HG03575 (cell line): ENCODE measurements around the gene HMCN1.
A peak's percentile ranks its signal among the peaks of the same experiment; 100 is the strongest.
"Not testable (repeated sequence)": the region's sequence is repeated elsewhere in the genome, so short reads cannot be mapped to it uniquely, and the experiment has no call there.

ENCODE experiments used
- ATAC-seq: cut with Tn5 transposase; IDR thresholded peaks from one replicate; pipeline ENCODE4 v1.9.1; 2021; ENCODE audit not compliant: unreplicated experiment, insufficient number of reproducible peaks, low FRiP score; ENCODE audit errors: extremely low read depth

HMCN1 gene

DNA sequence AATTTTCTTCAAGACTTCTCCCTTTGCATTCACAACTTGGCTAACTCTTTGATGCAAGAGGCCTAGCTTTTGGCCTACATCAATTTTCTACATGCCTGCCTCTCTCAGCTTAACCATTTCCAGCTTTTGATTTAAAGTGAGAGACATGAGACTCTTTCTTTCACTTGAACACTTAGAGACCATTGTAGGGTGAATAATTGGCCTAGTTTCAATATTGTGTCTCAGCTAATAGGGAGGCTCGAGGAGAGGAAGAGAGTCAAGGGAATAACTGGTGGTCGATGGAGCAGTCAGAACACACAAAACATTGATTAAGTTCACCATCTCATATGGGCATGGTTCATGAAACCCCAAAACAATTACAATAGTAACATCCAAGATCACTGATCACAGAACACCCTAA, 415.4 kb downstream of the HMCN1 start:
- ATAC-seq = no peak

- no peak for ATAC-seq
These were observed 418.0 kb downstream of the HMCN1 start for GRCh38 chr1:186152227-186152619.

- no peak for ATAC-seq
These were observed 418.5 kb downstream of the HMCN1 start for GRCh38 chr1:186152620-186153239.

DNA sequence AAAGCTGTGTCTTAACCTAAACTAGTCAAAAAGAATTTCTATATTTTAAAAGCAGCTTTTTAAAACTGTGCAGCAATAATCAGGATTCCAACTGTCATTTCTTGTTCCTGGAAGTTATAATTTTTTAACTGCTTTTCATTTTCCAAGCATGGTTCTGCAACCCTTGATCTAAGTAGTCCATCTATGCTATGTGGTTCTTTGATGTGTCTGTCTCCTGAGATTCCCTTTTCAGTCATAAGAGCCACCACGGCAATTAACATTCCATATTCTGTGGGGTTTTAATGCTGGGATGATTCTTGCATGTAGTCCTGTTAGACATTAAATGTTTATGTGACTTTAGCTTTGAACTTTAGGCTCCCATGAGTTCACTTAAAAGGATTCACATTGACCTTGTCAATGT, 420.5 kb downstream of the HMCN1 start:
- ATAC-seq = no peak

- ATAC-seq = no peak
These were observed 421.4 kb downstream of the HMCN1 start for GRCh38 chr1:186155594-186155993.

GRCh38 chr1:186162895-186163294, 428.7 kb downstream of the HMCN1 start:
- ATAC-seq = not testable (repeated sequence)

- no peak for ATAC-seq
These were observed 430.6 kb downstream of the HMCN1 start for GRCh38 chr1:186164773-186165172.

DNA sequence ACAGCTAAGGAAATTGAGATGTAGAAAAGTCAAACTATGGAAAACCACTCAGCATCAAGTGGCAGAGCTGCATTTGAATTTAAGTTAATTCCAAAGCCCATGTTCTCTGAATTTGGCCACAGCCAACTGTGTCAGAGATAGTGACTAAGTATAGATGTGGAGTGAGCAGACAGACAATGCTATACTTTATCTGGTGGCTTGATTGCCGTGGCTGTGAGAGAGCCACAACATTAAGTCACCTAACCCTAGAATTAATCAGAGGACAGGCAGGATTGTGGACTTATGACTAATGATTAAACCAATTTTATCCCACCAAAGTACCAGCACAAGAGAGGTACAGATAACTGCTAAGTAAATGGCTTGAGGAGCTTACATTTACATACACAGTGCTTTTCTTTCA, 431.1 kb downstream of the HMCN1 start:
- ATAC-seq = no peak

- no peak for ATAC-seq
These were observed 433.0 kb downstream of the HMCN1 start for GRCh38 chr1:186167096-186167668.

DNA sequence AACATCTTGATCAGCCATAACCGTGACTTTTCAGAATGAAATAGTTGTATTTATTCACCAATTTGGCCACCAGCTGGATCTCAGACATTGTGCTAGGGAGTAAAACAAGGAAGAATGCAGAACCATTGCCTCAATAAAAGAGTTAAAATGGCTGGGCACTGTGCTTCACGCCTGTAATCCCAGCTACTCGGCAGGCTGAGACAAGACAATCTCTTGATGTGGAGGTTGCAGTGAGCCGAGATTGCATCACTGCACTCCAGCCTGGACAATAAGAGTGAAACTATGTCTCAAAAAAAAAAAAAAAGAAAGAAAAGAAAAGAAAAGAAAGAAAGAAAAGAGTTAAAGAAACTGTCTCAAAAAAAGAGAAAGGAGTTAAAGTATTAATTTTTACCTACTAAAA, 441.4 kb downstream of the HMCN1 start:
- ATAC-seq = no peak

DNA sequence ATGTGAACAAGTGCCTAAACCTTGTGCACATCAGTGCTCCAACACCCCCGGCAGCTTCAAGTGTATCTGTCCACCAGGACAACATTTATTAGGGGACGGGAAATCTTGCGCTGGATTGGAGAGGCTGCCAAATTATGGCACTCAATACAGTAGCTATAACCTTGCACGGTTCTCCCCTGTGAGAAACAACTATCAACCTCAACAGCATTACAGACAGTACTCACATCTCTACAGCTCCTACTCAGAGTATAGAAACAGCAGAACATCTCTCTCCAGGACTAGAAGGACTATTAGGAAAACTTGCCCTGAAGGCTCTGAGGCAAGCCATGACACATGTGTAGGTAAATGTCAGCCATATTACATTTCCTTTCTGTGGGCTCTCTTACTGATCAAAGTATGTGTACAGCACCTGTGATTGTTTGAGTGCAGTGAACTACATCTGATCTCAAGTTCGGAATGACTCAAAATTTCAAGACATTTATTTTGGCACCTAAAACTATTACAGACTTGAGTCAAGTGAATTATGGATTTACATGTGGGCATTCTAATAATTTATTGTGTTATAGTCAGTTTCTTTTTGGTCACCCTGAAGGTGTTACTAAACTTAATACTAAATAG, 444.3 kb downstream of the HMCN1 start:
- ATAC-seq = peak; percentile 61

GRCh38 chr1:186179231-186179630, 445.0 kb downstream of the HMCN1 start:
- no peak for ATAC-seq

- peak; percentile 36 for ATAC-seq
These were observed 449.0 kb downstream of the HMCN1 start for GRCh38 chr1:186183219-186183618.

DNA sequence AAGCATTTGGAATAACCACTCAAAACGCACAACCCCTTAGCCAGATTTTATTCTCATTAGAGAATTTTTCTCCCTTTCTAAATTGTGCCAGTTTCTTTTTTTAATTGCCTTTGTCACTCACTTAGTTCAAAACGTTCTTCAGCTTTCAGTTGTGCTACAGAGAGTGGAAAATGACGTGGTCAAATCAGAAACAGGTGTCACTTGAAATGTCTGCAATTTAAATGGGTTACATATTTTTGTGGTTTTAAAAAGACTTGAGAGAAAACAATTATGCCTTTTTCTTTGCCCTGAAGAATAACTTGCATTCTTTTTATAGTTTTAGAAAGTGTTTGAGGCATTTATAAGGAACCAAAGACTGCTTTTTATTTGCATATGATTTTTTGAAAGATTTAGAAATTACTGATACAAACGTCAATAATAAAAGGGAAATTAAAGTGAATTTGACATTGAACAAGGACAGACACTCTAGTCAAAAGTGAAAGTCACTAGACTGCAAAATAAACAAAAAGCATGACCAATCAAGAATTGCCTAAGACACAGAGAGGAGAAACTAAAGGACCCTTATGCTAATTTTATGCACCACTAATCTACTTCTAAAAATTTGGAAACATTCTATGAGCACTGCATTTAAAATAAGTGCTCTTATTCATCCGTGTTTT, 449.9 kb downstream of the HMCN1 start:
- ATAC-seq = peak; percentile 44

DNA sequence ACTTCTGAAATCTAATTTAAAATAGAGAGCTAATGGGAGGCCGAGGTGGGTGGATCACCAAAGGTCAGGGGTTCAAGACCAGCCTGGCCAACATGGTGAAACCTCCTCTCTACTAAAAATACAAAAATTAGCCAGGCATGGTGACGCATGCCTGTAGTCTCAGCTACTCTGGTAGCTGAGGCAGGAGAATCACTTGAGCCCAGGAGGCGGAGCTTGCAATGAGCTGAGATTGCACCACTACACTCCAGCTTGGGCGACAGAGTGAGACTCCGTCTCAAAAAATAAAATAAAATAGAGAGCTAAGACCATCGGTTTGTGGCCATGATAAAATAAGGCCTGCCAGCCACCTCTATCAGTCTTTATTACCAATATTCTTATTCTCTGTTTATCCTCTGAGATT, 452.1 kb downstream of the HMCN1 start:
- not testable (repeated sequence) for ATAC-seq

DNA sequence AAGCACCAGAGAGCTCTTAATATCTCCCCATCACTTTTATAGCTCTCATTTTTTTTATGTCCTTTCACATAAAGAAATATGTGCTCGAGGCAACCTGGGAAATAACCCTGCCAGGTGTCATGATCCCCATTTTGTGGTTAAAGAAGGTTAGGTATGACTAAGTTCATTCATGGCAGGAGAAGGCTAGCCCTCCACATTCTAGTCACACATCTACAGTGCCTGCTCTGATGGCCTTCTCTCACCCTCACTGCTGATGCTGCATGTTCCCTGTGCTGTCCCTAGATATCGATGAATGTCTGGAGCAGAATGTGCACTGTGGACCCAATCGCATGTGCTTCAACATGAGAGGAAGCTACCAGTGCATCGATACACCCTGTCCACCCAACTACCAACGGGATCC, 453.4 kb downstream of the HMCN1 start:
- ATAC-seq = peak; percentile 44

DNA sequence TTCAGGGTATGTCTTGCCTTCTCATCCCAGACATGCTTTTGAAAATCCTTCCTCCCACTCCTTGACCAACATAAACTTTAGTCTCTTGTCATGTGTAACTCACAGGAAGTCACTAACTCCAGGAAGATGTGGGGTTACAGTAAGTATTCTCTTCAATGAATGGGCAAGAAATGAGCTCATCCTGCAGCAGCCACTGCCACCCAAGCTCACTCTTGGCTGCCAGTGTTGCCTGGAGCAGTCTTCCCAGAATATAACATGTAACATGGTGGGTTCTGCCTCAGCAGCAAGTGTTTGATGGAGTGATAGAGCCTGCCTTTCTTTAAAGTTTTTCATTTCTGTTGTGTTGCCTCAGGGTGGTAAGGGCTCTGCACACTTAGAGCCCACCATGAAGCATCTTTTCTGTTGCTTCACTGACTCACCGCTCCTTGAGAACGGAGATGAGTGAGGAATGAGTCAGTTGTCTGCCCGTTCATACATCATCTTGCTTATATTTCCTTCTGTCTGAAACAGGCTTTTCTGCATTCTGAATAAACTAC, 453.9 kb downstream of the HMCN1 start:
- no peak for ATAC-seq

- no peak for ATAC-seq
These were observed 454.5 kb downstream of the HMCN1 start for GRCh38 chr1:186188736-186189135.

- ATAC-seq = no peak
These were observed 455.0 kb downstream of the HMCN1 start for GRCh38 chr1:186189156-186189555.

GRCh38 chr1:186191511-186191910, 457.3 kb downstream of the HMCN1 start:
- ATAC-seq = no peak
